Body of pancreas (tissue), 4 donors: ENCODE data around the gene NDUFB8. TPM values are rescaled to one million over a fixed set of nuclear protein-coding genes. Genes with fewer than 3 reads are reported as not detected.

Experiments used
- ATAC-seq: fragments of 150-250 bp; one replicate; pipeline ENCODE4 v1.9.1; 2016
- DNase-seq, 4 donors: peaks; one replicate each; pipeline ENCODE4 v3.0.0-alpha.2; 2019
- H3K27ac ChIP-seq, 4 donors: fragments of 200-600 bp; sonication (generic); 1 replicate in 3 of 4; 2 replicates in 1 of 4; pipeline versions ENCODE4 v1.5.1 to v1.6.1; 2016 to 2019; ENCODE audit warnings: mild to moderate bottlenecking in 1 of 4, mixed read lengths in 1 of 4, moderate library complexity in 1 of 4
- H3K27me3 ChIP-seq, 2 donors: fragments of 200-600 bp; sonication (generic); one replicate each; pipeline ENCODE4 v1.6.0; 2016; ENCODE audit warnings: mild to moderate bottlenecking in 1 of 2
- H3K36me3 ChIP-seq, 2 donors: fragments of 200-600 bp; sonication (generic); replicated peaks in 1 of 2; 2 replicates each; pipeline ENCODE4 v1.5.1; 2016; ENCODE audit warnings: low read depth in 2 of 2; ENCODE audit not compliant: insufficient read depth in 1 of 2
- H3K4me1 ChIP-seq: fragments of 200-600 bp; sonication (generic); one replicate; pipeline ENCODE4 v1.6.0; 2016
- H3K4me3 ChIP-seq, 2 donors: fragments of 200-600 bp; sonication (generic); 1 replicate in 1 of 2; 2 replicates in 1 of 2; pipeline ENCODE4 v1.5.1; 2016 to 2019
- H3K9me3 ChIP-seq, 3 donors: fragments of 200-600 bp; sonication (generic); 1 replicate in 2 of 3; 2 replicates in 1 of 3; pipeline ENCODE4 v1.5.1; 2016
- POLR2A ChIP-seq, 3 donors: fragments of 450-650 bp; IDR thresholded peaks; one replicate each; pipeline ENCODE4 v1.6.1; 2016; ENCODE audit warnings: antibody characterized with exemption in 3 of 3, mild to moderate bottlenecking in 2 of 3
- WGBS, 2 donors: methylation state at CpG; one replicate each; pipeline ENCODE4 v1.1.5; 2017; 5-methylcytosine and 5-hydroxymethylcytosine counted together
- intact Hi-C: fragments of 100-400 bp; cut with DNase I; formaldehyde crosslinking; loops from one replicate; pipeline ENCODE4 v1.15.1; 2023
- total RNA-seq, 2 donors: library from RNA; depleted of rRNA; stranded (reverse); fragments of >200 nt; gene quantifications; one replicate each; pipeline ENCODE4 v1.1.0, GENCODE V29; 2016
- TF ChIP-seq, protein P1 (sequence below), 7 experiments: fragments of 450-650 bp in 4 of 7; fragments of 200-600 bp in 3 of 7; sonication (generic) in 3 of 7; IDR thresholded peaks; one replicate each; pipeline ENCODE4 v1.5.1; 2016 to 2019; ENCODE audit warnings: antibody characterized with exemption in 7 of 7

NDUFB8 gene
- total RNA-seq, 2 donors from 2014 or later = 77.8 to 84.1 TPM

- no peak for ATAC-seq
- no peak for DNase-seq
- intact Hi-C loops = loop anchor here (10.0 kb wide), 2 partner anchors 178 to 308 kb away; partner anchors contain the start of gene PAX2
- TF ChIP-seq, protein P1, sequence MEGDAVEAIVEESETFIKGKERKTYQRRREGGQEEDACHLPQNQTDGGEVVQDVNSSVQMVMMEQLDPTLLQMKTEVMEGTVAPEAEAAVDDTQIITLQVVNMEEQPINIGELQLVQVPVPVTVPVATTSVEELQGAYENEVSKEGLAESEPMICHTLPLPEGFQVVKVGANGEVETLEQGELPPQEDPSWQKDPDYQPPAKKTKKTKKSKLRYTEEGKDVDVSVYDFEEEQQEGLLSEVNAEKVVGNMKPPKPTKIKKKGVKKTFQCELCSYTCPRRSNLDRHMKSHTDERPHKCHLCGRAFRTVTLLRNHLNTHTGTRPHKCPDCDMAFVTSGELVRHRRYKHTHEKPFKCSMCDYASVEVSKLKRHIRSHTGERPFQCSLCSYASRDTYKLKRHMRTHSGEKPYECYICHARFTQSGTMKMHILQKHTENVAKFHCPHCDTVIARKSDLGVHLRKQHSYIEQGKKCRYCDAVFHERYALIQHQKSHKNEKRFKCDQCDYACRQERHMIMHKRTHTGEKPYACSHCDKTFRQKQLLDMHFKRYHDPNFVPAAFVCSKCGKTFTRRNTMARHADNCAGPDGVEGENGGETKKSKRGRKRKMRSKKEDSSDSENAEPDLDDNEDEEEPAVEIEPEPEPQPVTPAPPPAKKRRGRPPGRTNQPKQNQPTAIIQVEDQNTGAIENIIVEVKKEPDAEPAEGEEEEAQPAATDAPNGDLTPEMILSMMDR (IDR thresholded peaks at IDR 0.05) = no peak
- TF ChIP-seq POLR2A (IDR thresholded peaks at IDR 0.05) = no peak
- Histone ChIP-seq H3K27me3 (peaks cover 0 to 5% of the 10 kb centered on the region in 2 donors), H3K27ac (no peak overlapping the region), H3K4me3 (no peak overlapping the region), H3K4me1 (peaks cover 6% of the 10 kb centered on the region), H3K36me3 (no peaks in the 10 kb centered on the region), H3K9me3 (no peaks in the 10 kb centered on the region)
- WGBS, 2 donors = 27 to 39% methylated on average over 11 of the region's 11 CpGs
These were observed 37.6 kb upstream of the NDUFB8 start for GRCh38 chr10:100567249-100567648.

GRCh38 chr10:100566561-100566960, 36.9 kb upstream of the NDUFB8 start:
- TF ChIP-seq, protein P1 (IDR thresholded peaks at IDR 0.05) = no peak
- ATAC-seq (no peak), DNase-seq (no peak)
- peaks cover 0 to 5% of the 10 kb centered on the region in 2 donors for H3K27me3 ChIP-seq
- no peaks in the 10 kb centered on the region for H3K9me3 ChIP-seq
- H3K4me1 ChIP-seq = peaks cover 13% of the 10 kb centered on the region
- WGBS, 2 donors = 35 to 37% methylated on average over 3 of the region's 3 CpGs
- no peak overlapping the region for H3K4me3 ChIP-seq
- no peak overlapping the region for H3K27ac ChIP-seq
- H3K36me3 ChIP-seq = no peaks in the 10 kb centered on the region
- intact Hi-C loops = loop anchor here (10.0 kb wide), 2 partner anchors 178 to 308 kb away; partner anchors contain the start of gene PAX2

DNA sequence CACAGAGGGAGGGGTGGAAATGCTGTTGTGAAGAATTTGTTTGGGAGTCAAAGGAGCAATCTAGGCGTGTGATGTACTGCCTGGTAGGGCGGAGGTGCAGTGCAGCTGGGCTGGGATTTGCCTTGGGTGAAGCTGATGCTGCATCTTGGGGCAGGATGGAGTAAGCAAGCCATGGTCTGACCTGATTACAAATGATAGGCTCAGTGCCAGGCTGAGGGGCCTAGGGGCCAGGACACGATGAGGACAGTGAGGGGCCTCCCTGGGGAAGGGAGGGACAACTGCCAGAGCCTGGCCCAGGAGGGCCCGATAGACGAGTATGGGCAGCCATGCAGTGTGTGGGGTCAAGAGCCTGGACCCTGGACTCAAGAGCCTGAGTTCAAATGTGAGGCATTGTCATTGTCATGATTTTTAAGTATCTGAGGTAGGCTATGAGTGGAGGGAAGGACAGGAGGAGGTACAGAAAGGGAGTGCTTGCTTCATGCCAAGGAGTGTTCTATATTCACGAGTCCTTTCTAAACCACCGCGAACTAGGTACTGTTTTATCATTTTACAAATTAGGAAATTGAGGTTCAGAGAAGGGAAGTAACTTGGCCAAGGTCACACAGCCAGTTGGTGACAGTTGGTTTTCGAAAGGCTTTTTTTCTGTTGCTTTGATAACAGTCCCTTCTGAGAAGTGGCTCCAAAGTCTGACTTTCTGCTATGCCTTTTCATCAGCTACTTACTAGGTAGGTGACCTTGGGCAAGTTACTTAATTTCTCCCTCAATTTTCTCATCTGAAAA, 35.7 kb upstream of the NDUFB8 start:
- Histone ChIP-seq H3K4me1 (peaks cover 14% of the 10 kb centered on the region), H3K27me3 (peaks cover 0 to 5% of the 10 kb centered on the region in 2 donors), H3K4me3 (no peak overlapping the region), H3K9me3 (no peaks in the 10 kb centered on the region), H3K27ac (no peak overlapping the region), H3K36me3 (no peaks in the 10 kb centered on the region)
- DNase-seq = no peak
- intact Hi-C loops = loop anchor here (10.0 kb wide), 2 partner anchors 179 to 309 kb away; partner anchors contain the start of gene PAX2
- no peak for ATAC-seq
- no peak for TF ChIP-seq POLR2A (IDR thresholded peaks at IDR 0.05)
- TF ChIP-seq, protein P1 (IDR thresholded peaks at IDR 0.05) = no peak
- WGBS, 2 donors = 51 to 58% methylated on average over 9 of the region's 9 CpGs

DNA sequence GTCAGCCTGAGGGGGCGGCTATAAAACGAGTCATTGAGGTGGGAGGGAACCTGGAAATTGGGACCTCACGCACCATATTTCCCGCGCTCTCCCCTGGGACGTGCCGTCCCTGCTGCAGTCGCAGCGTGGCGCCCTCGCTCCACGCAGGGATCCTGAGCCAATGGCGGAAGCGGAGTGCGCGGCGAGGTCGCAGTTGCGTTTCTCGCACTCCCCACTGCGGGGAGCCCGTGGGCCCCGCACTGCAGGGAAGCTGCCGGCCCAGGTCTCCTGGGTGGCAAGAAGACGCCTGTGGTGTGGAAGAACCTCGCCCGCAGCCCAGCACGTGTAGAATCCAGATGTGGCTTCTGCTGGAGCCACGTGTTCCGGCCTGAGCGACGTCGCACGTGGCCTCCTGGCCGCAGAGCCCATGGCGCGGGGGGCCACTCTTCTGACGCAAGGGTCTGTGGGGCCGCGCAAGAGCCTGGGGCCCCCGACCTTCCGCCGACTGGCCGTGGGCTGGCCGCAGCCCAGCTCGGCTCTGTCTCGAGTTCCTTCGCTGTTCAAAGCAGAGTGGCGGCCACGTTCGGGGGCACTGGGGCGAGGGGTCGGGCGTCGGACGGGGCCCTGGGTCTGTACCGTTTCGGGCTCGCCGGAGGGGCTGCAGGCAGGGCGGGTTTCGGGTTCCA, 32.5 kb upstream of the NDUFB8 start:
- intact Hi-C loops = loop anchor here (10.0 kb wide), 2 partner anchors 183 to 313 kb away; partner anchors contain the start of gene PAX2
- Histone ChIP-seq H3K4me1 (peaks cover 14% of the 10 kb centered on the region), H3K9me3 (no peaks in the 10 kb centered on the region), H3K27me3 (peaks cover 0 to 5% of the 10 kb centered on the region in 2 donors), H3K36me3 (no peaks in the 10 kb centered on the region), H3K27ac (no peak overlapping the region), H3K4me3 (no peak overlapping the region)
- TF ChIP-seq, protein P1 (IDR thresholded peaks at IDR 0.05) = peak; percentile 95 to 99 (median 96)
- TF ChIP-seq POLR2A (IDR thresholded peaks at IDR 0.05) = no peak
- 0 to 6% methylated on average over 5 to 62 of the region's 62 CpGs for WGBS, 2 donors
- DNase-seq (peak; percentile 73 to 84 (median 80)), ATAC-seq (peak; percentile 96)
